RPMI8226 (cell line): ENCODE data around the gene CACYBP.

ENCODE experiments used
- DNase-seq: peaks from one replicate; pipeline ENCODE4 v3.0.0-alpha.2; 2015

Gene CACYBP

DNA sequence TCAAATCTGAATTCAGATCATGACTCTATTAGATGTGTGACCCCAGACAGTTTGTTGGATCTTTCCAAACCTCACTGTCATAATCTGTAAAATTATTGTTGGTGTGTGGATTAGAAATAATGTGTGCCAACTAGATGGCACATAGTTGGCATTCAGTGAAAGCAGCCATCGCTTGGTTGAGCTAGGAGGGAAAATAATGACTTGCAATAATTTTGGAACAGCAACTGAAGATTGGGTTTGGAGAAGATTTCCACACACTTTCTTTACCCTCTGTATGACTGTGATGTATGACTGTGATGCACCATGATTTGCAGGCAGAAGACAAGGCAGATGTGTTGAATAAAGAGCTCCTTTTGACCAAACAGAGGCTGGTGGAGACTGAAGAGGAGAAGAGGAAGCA lies 24.0 kb upstream of the CACYBP start:
- DNase-seq, result no peak

DNA sequence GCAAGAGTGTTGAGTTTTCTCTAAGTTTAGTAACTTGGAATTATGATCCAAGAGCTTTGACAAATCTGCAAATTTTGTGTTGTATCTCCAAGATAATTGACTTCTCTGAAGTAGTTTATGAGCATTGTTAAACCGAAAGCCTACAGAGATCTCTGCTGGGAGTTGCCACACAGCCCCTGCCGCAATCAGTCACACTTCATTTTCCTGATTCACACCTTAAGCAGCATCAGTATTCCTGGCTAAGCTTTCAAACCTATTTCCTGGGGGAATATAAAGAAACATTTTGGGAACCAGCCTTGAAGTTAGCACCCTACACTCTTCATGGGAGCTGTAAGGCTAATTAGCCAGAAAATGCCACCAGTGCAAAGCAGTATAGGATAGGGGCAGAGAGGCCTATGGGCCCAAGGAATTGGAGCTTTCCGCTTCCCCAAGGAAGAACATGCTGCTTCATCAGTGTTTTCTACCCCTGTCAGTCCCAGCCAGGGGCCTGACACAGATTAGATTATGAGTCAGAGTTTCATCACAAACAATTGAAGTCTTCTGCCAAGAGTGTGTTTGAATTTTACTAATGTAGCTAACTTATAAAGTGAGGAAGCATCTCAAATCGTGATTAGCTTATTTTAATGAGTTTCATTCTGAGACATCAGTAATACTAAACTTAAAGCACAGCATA lies 23.2 kb upstream of the CACYBP start:
- no peak for DNase-seq

DNA sequence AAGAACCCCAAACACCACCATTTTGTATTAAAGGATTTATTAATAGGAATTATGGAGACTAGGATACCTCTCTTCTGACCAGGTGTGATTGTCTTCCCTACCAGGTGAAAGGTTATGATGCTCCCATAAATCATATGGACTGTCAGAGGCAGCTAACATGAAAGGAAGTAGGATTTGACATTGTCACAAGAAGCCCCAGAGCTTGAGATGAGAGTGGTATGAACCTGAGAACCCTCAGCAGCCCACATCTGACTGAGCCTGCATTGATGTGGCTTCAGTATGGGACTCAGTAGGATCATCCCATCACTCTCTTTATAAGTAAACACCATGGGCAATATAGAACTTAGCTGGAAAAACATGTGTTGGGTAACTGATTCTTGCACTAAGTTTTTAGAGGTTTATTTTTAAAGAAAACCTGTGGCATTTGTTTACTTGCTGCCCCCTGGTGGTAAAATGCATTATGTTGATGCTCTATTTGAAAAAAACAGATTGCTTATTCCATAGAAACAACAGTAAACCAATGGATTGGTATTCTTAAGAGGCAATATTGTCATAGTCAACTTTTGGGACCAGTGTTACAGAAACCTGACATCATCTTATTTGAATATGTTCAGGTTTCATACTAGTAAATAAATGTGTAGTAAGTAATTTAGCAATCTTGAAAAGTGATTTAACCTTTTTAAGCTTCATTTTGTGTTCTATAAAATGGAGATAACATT lies 16.6 kb upstream of the CACYBP start:
- peak; percentile 70 for DNase-seq

DNA sequence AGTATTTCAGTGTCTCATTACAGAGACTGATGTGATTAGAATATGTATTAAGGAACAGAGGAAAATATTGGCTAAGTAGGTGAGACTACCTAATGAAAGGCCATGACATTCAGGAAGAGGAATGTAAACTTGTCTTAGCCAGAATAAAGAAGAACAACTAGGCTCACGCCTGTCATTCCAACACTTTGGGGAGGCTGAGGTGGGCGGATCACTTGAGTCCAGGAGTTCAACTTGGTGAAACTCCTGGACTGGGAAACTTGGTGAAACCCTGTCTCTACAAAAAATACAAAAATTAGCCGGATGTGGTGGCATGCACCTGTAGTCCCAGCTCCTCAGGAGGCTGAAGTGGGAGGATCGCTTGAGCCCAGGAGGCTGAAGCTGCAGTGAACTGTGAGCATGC lies 14.8 kb upstream of the CACYBP start:
- DNase-seq, result no peak

DNA sequence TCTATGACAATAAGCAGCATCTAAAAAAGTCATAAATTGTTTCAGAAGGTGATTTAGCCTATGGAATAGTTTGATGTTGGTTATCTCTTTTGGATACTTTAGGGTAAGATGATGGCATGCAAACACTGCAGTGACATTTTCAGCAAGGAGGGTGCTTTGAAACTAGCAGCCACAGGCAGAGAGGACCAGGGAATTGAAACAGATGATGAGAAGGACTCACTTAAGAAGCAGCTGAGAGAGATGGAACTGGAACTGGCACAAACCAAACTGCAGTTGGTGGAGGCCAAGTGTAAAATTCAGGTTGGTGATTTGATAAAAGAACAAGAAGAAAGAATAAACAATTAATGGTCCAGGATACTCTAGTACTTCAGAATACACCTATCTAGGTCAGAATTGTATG lies 11.2 kb upstream of the CACYBP start:
- no peak for DNase-seq

DNA sequence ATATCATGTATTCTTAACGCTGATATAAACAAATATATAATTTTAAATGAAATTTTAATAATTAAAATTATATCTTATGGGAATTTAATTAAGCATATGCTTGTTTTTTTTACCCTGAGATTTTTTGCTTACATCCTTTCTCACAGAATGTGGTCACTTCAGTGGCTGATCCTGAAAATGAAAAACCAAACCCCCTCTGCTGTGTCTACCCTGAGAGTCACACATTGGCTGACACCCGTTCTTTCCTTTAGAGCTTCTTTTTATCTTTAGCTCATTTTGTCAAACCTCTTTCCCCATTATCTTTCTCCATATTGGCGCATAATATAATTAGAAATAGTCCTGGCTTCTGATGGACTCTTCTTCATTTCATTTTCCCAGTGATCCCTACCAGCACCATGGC lies 10.8 kb upstream of the CACYBP start:
- DNase-seq, result no peak

DNA sequence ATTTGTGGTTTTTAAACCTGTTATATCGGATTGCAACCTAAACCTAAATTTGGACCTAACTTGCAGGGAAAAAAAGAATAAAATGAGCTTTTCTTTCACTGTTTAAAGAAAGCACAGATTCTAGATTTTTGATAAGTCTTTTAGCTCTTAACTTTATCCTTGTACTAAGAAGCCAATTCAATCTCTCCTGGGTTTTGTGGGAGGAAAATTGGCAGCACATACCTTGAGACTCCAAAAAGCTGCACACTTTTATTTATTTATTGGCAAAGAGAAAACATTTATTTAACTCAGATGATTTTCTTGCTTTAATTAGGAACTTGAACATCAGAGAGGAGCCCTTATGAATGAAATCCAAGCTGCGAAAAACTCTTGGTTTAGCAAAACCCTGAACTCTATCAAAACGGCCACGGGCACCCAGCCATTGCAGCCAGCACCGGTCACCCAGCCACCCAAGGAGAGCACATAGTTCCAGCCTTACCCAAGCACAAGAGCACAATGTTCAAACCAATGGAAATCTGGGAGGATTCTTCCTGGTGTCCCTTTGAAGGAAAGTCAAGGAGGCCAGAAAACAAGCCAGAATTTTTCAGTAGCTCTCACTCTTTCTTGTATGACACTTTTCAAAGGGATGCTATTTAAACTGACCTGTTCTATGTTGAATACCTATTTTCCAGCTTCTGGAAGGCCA lies 10.1 kb upstream of the CACYBP start:
- DNase-seq, result no peak

DNA sequence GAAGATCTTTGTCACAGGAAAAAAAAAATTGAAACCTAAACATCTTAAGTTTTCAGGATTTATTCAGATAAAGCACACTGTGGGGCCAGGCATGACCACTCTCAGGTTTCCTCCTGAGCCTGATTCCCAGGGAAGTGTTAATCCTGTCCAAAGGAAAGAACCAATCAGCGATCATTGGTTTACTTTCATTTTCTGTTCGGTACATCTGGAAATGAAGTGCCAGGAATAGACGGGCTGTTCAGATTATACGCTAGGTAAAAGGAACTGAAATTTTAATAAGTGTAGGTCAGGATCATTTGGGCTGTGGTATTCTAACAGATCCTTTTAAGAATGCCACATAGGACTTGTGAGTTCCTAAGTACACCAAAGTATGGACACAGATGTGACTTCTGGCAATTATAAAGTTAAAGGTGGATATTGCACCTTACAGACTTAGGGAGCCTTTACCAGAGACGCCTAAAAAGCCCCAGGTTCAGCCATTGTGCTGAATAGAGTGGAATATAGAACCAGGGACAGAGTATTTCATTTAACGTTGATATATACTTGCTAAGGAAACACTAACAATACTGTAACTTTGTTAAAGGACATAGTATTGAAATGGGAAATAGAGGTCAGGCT lies 9.3 kb upstream of the CACYBP start:
- DNase-seq, result peak; percentile 65

DNA sequence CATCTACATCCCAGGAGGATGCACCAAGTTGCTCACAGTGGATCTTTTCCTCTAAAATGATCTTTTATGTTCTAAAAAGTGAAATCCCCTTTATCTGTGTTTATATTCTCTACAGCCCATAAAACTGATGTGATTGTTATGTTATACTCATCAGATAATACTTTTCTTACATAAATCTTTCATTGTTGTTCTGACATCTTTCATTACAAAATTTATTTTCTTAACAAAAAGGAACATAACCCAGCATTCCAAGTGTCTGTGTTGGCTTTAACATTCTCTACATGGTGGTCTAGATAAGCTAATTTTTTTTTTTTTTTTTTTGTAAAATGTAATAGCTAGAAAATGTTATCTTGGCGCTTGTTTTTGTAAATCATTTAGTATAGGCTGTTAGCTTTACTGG lies 8.3 kb upstream of the CACYBP start:
- DNase-seq, result no peak

DNA sequence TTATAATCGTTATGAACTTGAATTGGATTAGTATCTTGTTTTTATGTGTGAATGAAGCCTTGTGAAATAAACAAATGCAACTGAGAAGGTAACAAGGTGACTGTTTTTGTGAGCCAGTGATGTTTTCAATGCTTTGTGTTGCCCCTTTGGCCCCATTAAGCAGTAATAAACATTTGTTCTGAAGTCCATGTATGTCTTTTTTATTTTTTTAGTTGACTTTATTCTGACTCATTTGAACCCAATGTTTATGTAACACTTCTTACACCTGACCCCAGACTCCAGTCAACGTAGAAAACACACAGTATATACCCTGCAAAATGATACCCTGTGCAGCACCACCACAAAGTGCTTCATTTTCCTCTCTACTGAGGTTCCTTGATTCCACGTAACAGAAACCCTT lies 4.6 kb upstream of the CACYBP start:
- no peak for DNase-seq

DNA sequence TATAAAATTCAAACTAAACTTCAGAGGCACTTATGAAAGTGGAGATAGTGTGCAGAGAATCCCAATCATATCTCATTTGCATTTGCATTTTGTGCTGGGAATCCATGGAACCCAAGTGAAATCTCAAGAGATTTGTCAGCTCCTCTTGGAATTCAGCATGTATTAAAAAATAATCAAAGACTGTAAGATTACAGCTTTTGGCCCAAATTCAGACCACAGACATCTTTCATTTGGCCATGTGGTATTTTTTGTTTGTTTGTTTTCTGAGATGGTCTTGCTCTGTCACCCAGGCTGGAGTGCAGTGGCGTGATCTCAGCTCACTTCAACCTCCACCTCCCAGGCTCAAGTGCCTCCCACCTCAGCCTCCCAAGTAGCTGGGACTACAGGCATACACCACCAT lies 3.8 kb upstream of the CACYBP start:
- DNase-seq, result no peak

DNA sequence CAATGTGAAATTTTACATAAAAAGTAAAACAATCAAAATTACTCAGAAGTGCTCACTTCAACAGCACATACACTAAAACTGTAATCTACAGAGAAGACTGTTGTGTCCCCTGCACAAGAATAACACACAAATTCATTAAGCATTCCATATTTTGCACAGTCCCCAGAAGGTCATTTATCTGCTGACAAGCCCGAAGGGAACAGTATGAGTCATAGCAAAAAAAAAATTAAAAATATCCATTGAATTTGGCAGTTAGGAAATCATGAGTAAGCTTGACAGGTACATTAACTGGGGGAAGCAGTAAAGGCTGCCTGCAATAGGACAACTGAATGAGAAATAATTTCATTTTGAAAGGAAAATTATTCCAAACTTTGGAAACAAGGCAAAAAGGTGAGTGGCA lies 3.3 kb upstream of the CACYBP start:
- DNase-seq, result no peak

DNA sequence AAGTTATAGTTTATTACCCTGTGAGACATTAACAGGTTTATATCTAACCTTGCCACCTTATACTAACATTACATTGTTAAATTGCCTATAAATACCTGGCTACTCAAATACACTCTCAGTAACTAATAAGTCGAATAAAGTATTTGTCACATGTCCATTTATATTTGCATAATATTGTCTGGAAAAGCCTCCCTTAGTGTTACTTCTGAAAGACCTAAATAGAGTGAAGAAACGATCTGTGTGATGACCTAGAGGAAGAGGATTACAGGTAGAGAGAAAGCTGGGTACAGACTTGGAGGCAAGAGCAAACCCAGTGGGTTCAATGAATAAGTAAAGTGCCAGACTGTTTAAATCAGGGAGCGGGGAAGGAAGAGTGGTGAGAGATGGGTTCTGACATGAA lies 2.7 kb upstream of the CACYBP start:
- no peak for DNase-seq

DNA sequence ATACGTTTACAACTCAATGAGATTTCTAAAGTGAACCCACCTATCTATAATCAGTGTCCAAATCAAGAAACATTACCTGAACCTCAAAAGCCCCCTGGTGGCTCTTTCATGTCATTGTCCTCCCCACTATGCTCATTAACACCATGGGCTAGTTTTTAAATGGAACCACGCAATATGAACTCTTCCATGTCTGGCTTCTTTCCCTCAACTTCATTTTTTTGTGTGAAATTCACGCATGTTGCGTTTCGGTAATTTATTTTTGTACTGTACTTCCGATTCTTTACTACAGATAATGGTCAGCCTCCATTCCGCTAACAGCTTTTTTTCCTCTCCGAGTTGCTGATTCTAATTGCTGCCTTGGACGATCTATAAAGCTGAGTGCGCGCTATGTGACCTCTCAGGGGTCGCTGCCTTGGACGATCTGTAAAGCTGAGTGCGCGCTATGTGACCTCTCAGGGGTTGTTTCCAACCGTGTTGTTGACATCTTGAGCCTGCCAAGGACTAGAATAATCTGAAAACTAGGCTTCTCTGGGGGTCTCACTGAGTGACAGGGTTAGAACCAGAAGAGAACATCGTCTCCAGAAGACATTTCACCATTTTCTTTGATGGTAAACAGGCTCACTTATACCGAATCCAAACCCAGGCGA lies 1.1 kb upstream of the CACYBP start:
- DNase-seq, result peak; percentile 82

DNA sequence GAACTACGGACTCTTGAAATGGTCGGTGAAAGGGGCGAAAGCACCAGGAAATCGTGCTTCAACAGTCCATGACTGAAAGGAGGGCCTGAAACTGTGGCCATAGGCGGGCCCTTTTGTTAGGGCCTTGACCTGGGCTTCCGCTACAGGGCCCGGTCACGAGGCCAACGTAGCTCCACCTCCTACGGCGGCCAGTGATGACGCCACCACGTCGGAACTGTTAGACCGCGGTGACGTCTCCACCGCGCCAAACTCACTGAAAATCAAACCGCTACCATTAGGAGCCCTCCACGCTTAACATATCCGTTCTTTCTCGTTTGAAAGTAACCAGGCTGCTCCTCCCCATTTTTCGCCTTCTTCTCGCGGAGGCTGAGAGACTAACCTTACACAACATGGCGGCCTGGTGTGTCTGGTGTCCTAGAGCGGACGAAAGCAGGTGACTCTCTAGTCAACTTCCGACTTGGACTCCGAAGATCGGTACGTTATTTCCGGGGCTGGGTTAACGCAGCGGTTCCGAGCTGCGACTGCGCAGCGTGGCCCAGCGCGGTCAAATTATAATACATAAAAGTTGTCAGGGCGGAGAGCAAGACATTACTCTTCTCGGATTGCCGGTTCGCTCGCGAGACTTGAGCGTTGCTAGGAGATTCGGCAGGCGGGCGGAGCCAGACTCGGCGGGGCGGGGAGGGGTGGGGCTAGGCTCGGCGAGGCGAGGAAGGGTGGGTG lies 371 bp upstream of the CACYBP start:
- DNase-seq, result peak; percentile 99

DNA sequence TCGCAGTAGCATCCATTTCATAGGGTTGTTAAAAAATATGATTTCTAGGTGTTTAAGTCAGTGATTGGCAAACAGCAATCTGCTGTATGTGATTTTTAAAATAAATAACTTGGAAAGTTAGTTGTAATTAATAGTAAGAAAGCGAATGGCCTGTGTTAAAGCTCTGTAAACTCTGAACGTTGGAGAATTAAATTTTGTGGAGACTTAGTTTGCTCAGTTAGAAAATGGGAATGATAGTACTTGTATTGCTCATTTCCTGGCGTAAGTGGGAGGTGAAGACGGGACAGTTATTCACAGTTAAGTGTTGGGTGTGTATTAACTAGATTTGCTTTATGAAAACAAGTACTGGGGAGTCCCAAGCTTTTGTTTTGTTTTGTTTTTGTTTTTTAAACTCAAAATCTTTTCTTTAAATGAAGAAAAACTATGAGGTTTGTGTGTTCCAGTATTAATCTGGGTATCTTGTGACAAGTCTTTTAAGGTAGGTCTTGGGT lies 995 bp downstream of the CACYBP start:
- DNase-seq, result no peak

DNA sequence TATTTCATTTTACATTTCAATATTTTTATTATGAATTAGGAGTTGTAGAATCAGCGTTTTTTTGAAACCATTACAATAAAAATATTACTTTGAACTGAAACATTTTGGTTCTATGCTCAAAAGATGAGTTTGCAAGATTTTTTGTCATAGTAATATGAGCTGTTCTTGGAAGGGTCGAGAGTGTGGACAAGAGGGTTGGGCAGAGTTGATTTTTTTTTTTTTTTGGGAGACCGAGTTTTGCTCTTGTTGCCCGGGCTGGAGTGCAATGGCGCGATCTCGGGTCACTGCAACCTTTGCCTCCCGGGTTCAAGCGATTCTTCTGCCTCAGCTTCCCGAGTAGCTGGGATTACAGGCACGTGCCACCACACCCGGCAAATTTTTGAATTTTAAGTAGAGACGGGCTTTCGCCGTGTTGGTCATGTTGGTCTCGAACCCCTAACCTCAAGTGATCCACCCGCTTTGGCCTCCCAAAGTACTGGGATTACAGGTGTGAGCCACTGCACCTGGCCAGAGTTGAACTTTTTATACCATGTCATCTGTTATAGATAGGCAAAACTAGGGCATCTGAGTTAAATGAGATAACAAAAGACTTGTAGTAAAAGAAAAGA lies 3.3 kb downstream of the CACYBP start:
- no peak for DNase-seq

DNA sequence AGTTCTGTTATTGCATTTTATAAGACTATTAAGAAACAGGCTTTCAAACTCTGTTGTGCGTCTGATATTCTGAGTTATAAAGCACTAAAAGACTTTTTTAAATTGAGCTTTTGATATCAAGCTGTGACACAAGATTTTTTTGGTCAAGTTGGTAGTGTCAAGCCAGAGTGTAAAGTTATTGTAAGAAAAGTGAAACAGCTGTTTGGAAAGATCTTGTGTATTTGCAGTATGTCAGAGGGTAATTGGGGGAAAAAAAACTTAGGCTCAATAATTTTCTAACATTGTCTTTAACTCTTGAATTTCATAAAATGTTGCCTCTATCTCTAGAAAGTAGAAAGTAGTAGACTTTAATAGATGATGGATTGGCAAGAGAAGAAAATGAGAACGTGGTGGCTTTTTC lies 3.8 kb downstream of the CACYBP start:
- no peak for DNase-seq

DNA sequence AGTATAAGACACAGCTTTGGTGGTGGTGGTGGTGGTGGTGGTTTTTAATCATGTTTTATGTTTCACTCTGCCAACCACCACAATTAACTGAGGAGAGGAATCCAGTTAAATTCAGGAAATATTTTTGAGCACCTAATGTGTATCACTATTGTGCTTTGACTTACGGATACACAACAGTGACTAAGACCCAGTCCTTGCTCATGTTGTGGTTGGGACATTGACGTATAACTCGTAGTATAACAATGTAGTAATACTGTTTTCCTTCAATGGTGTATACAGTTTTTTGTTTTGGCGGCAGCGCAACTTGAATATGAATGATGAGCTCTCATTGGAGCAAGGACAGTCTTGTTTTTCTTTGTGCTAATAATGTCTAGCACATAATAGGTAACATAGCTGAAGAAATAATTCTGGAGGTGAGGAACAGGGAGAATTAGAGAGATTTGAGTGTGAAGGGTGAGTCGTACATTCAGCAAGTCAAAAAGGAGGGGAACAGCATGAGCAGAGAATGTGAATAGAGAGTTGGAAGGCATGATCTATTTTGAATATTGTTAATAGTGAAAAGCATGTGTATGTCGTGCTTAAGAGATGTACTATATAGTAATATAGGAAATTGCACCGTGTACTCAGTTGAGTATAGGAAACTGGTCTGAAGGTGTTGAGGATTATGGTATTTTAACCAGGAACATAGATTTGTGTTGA lies 5.5 kb downstream of the CACYBP start:
- no peak for DNase-seq

DNA sequence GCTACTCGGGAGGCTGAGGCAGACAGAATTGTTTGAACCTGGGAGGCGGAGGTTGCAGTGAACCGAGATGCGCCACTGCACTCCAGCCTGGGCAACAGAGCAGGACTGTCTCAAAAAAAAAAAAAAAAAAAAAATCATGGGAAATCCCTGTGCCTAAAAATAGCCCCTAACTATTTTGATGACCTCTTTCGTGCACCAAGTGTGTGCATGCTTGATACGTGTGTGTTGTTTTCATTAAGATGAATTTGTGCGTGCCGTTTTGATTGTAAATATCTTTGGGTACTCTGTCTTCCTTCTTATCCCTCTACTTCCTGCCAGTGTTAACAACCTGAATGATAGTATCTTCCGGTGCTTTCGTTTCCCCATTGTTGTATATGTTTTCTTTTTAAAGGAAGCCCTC lies 9.8 kb downstream of the CACYBP start:
- DNase-seq, result no peak

DNA sequence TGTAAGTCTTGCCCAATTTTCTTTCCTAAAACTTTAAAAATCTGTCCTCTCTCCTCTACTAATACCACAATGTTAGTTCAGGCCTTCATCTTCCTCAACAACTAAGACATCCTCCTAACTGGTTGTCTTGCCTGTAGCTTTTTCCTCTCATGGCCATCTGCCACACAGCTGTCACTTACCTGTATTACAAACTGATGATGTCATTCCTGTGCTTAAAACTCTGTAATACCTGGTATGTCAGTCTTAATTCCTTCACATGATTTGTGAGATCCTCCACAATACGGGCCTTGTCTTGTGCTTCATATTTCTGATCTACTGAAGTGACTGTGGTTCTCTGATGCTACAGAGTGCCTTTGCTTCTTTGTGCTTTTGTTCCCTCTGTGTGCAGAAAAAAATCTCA lies 13.7 kb downstream of the CACYBP start:
- DNase-seq, result no peak
